ENCODE data around the gene SUMO1. TPM values are rescaled to one million over a fixed set of nuclear protein-coding genes. Genes with fewer than 3 reads are reported as not detected.

SUMO1 gene
- total and polyA plus RNA-seq, 10 donors: 58.0 to 121 (median 68.9) TPM

GRCh38 chr2:202169832-202170424 is 68.5 kb downstream of the SUMO1 start:
- DNase-seq: no peak
- Histone ChIP-seq H3K4me3 (no peak overlapping the region), H3K27ac (no peak overlapping the region), H3K36me3 (no peaks in the 10 kb centered on the region), H3K9me3 (no peaks in the 10 kb centered on the region), H3K27me3 (replicated peaks in 1 of 7) (peaks cover 0 to 27% (median 4%) of the 10 kb centered on the region in 7 donors), H3K4me1 (peaks cover 0 to 15% (median 7%) of the 10 kb centered on the region in 6 donors)
- TF ChIP-seq POLR2AphosphoS5 (IDR thresholded peaks at IDR 0.05): no peak
- TF ChIP-seq POLR2A (IDR thresholded peaks at IDR 0.05): no peak
- no peak for TF ChIP-seq CTCF (IDR thresholded peaks at IDR 0.05 in 8 of 11, conservative IDR thresholded peaks at IDR 0.05 in 3 of 11)
- intact Hi-C loops (cut with DNase I; ENCODE audit: low total_unique reads): no loop called here
- 84 to 94% (median 93%) methylated on average over 7 to 8 of the region's 8 CpGs for WGBS, 5 donors

- Histone ChIP-seq H3K36me3 (no peaks in the 10 kb centered on the region), H3K9me3 (no peaks in the 10 kb centered on the region), H3K27me3 (replicated peaks in 1 of 7) (peaks cover 0 to 27% (median 4%) of the 10 kb centered on the region in 7 donors), H3K27ac (no peak overlapping the region), H3K4me1 (peaks cover 0 to 15% (median 7%) of the 10 kb centered on the region in 6 donors), H3K4me3 (no peak overlapping the region)
- TF ChIP-seq CTCF (IDR thresholded peaks at IDR 0.05 in 8 of 11, conservative IDR thresholded peaks at IDR 0.05 in 3 of 11) (no peak), POLR2A (IDR thresholded peaks at IDR 0.05) (no peak), POLR2AphosphoS5 (IDR thresholded peaks at IDR 0.05) (no peak)
- intact Hi-C loops (cut with DNase I; ENCODE audit: low total_unique reads): no loop called here
- DNase-seq: no peak
Measured at GRCh38 chr2:202169131-202169530, 69.3 kb downstream of the SUMO1 start.

- Histone ChIP-seq H3K36me3 (no peaks in the 10 kb centered on the region), H3K4me1 (no peaks in the 10 kb centered on the region), H3K27me3 (replicated peaks in 1 of 7) (peaks cover 0 to 17% (median 0%) of the 10 kb centered on the region in 7 donors), H3K27ac (no peak overlapping the region), H3K9me3 (no peaks in the 10 kb centered on the region), H3K4me3 (no peak overlapping the region)
- 12 to 48% (median 41%) methylated on average over 1 of the region's 1 CpG for WGBS, 5 donors
- TF ChIP-seq POLR2A (IDR thresholded peaks at IDR 0.05) (no peak), POLR2AphosphoS5 (IDR thresholded peaks at IDR 0.05) (no peak), CTCF (IDR thresholded peaks at IDR 0.05 in 8 of 11, conservative IDR thresholded peaks at IDR 0.05 in 3 of 11) (no peak)
- DNase-seq: no peak
- intact Hi-C loops (cut with DNase I; ENCODE audit: low total_unique reads): no loop called here
Measured at GRCh38 chr2:202165945-202166344, 72.5 kb downstream of the SUMO1 start.

GRCh38 chr2:202165208-202165607 is 73.2 kb downstream of the SUMO1 start:
- no peak for TF ChIP-seq POLR2A (IDR thresholded peaks at IDR 0.05)
- no peak for TF ChIP-seq CTCF (IDR thresholded peaks at IDR 0.05 in 8 of 11, conservative IDR thresholded peaks at IDR 0.05 in 3 of 11)
- no peak for TF ChIP-seq POLR2AphosphoS5 (IDR thresholded peaks at IDR 0.05)
- DNase-seq: no peak
- intact Hi-C loops (cut with DNase I; ENCODE audit: low total_unique reads): no loop called here
- WGBS, 5 donors: 80 to 89% (median 86%) methylated on average over 5 of the region's 5 CpGs
- no peak overlapping the region for H3K27ac ChIP-seq
- H3K9me3 ChIP-seq: no peaks in the 10 kb centered on the region
- no peaks in the 10 kb centered on the region for H3K36me3 ChIP-seq
- no peak overlapping the region for H3K4me3 ChIP-seq
- H3K27me3 ChIP-seq (replicated peaks in 1 of 7): peaks cover 0 to 10% (median 0%) of the 10 kb centered on the region in 7 donors
- H3K4me1 ChIP-seq: no peaks in the 10 kb centered on the region
